NCI-H1436 (cell line): ENCODE results near the gene TMED1.

Experiments used
- DNase-seq: peaks from one replicate; lab custom pipeline; 2025; lab: John Stamatoyannopoulos, UW

Gene TMED1

DNA sequence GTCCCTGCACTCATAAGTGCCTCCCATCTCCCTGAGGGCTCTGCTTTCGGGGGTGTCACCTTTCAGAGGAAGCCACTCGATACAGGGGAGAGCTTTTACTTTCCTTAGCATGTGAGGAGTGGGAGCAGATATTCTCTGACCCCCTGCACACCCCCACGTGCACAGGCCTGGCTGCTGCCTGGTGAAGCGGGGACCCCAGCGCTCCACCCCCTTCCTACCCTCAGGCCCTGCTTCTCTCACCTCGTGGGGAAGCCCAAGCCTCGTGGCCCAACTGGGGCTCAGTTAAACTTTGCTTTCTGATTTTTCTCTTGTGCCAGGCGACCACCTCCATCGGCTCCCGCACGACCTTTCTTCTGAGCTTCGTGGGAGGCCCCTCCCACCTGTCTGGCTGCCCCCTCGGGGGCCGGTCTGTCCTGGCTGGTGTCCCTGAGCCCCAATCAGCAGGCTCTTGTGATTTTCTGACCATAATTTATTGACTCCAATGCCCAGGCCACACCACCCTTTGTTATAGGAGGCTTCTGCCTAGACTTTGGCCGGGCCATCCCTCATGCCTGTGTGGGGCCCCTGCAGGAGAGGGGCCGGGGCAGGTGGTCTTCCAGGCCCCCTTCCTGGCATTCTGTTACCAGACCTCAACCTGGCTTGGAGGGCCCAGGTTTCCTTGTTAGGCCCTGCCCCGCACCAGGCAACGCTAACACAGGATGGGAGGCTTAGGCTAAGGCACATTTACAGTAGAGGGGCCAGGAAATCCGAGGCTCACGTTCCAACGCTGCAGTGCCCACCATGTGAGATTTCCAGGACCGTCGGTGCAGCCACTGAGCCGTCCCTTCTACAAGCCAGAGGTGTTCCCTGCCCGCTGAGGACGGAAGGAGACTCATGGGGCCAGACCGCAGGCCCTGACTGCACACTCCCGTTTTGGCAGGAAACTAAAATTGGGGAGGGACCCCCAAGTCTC is 3.7 kb downstream of the TMED1 start:
- DNase-seq, result no peak

DNA sequence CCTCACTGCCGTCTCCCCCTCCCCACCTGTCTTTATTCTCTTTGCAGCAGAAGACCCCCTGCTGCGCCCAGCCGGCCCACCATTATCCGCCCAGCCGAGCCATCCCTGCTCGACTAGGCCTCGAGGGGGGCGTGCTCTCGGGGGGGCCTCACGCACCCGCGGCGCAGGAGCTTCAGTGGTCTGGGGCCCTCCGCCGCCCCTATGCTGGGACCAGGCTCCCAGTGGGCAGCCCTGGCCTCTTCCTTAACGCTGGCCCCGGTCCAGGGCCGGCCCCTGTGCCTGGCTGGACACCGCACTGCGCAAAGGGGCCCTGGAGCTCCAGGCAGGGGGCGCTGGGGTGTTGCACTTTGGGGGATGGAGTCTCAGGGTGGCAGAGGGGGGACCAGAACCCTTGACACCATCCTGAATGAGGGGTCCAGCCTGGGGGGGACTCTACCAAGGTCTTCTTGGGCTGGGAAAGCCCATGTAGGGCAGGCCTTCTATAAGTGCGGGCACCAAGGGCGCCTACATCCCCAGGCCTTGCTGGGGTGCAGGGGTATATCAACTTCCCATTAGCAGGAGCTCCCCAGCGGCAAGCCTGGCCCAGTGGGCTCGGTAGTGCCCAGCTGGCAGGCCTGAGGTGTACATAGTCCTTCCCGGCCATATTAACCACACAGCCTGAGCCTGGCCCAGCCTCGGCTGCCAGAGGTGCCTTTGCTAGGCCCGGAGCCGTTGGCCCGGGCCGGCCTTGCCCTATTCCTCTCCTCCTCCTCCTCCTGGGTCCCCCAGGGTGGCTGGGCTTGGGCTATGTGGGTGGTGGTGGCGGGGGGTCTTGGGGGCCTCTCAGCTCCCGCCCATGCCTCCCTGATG is 4.9 kb downstream of the TMED1 start:
- no peak for DNase-seq

DNA sequence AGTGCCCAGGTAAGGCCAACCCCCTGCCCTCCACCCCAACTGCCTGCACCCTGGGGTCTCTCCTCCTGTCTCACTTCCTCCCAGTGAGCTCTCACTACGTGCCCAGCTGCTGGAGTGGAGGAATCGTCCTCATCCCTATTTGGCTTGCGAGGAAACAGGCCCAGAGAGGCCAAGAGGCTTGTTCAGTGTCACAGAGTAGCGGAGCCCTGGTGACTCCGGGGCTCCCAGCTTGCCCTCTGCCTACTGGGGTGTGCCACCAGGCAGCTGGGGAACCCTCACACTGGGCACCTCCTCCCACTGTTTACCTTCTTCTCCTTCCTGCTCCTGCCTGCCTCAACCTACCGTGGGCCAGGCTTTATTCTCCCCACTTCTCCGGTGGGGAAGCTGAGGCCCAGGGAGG is 5.6 kb downstream of the TMED1 start:
- DNase-seq, result no peak

DNA sequence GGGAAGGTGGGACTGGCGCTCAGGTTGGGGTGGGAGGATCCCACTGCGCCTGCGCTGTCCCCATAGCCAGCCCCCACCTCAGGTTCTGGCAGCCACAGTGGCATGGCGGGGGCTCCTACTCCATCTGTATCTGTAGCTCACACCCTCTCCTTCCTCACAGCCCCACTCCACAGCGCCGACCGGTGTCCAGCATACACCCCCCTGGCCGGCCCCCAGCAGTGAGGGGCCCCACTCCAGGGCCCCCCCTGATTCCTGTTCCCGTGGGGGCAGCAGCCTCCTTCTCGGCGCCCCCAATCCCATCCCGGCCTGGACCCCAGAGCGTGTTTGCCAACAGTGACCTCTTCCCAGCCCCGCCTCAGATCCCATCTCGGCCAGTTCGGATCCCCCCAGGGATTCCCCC is 6.0 kb downstream of the TMED1 start:
- no peak for DNase-seq

DNA sequence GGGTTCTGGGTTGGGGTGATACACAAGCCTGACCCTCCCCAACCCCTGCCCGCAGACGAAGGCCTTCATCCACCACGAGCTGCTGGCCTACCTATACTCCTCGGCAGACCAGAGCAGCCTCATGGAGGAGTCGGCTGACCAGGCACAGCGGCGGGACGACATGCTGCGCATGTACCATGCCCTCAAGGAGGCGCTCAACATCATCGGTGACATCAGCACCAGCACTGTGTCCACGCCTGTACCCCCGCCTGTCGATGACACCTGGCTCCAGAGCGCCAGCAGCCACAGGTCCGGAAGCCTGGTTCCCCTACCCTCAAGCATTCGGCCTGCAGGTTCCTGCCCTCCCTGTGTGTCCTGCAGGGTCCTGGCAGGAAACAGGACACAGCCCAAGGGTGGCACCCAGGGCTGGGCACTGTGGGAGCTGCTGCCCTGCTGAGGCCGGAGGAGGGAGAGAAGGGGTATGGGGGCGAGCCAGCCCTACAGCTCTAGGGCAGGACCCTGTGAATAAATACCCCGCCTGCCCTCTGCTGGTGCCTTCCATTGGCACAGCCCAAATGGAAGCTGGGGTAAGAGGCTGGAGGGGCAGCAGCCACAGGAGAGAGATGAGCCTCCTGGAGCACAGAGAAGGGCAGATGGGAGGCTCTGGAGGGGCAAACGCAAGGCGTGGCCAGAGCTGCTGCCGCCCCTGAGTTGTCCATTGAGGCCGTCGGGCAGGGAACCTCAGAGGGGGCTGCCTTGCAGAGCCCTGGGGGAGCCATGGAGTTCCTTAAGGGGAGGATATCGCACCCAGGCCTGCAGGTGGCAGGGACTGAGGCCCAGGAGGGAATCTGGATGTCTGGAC is 6.8 kb downstream of the TMED1 start:
- DNase-seq, result no peak

DNA sequence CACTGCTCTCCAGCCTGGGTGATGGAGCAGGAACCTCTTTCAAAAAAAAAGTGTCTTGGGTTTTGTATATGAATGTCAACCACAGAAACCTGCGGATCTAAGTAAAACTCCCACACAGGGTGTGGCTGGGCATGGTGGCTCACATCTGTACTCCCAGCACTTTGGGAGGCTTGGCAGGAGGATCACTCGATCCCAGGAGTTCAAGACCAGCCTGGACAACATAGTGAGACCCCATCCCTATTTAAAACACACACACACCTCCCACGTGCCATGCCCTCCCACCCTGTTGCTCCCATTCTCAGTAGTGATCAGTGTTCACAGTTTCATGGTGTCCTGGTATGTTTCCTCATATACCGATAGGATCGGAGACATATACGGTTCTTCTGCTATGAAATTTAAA is 9.2 kb downstream of the TMED1 start:
- DNase-seq, result no peak

DNA sequence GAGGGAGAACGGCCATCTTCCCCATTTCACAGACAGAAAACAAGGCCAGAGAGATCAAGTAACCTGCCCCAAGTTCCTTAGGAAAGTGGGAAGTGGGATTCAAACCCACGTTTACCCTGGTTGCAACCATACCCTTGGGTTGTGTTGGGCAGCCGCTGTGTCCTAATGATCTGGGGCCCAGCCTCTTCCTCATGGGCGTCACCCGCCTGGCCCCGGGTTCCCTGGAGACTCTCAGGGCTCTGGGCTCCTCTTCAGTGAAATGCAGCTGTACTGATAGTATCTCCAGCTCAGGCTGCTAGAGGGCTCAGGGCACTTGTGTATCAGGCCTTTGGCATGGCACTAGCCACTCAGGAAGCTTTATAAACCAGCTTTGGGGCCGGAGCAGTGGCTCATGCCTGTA is 9.8 kb downstream of the TMED1 start:
- no peak for DNase-seq

DNA sequence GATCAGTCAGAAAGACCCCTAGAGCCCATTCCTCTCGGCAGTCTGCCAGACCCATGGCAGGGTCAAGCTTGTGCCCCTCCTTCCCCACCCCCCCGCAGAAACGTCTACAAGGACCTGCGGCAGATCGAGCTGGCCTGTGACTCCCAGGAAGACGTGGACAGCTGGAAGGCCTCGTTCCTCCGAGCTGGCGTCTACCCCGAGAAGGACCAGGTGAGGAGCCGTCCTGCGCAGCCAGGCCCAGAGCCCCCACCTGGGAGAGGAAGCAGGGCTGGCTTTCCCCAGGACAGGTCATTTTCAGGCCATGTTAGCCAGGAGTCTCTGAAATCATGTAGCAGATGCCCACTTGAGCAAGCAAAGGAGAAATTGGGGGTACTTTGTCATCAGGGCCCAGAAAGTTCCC is 12.3 kb downstream of the TMED1 start:
- DNase-seq, result no peak

DNA sequence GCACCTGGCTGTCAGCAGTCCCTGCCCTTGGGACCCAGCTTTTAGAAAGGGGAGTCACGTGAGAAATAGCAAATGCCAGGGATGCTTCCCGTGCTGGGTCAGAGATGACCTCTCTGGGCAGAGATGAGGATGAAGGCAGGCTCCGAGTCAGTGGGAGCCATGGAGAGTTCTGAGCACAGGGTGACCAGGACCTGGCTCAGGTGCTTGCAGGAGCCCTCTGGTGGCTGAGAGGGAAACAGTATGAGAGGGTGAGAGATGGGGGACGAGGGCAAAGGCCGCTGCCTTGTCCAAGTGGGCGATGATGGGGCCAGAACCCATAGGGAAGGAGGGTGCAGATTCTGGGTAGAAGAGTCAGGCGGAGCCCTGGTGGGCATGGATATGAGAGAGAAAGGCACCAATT is 15.8 kb downstream of the TMED1 start:
- DNase-seq, result no peak

DNA sequence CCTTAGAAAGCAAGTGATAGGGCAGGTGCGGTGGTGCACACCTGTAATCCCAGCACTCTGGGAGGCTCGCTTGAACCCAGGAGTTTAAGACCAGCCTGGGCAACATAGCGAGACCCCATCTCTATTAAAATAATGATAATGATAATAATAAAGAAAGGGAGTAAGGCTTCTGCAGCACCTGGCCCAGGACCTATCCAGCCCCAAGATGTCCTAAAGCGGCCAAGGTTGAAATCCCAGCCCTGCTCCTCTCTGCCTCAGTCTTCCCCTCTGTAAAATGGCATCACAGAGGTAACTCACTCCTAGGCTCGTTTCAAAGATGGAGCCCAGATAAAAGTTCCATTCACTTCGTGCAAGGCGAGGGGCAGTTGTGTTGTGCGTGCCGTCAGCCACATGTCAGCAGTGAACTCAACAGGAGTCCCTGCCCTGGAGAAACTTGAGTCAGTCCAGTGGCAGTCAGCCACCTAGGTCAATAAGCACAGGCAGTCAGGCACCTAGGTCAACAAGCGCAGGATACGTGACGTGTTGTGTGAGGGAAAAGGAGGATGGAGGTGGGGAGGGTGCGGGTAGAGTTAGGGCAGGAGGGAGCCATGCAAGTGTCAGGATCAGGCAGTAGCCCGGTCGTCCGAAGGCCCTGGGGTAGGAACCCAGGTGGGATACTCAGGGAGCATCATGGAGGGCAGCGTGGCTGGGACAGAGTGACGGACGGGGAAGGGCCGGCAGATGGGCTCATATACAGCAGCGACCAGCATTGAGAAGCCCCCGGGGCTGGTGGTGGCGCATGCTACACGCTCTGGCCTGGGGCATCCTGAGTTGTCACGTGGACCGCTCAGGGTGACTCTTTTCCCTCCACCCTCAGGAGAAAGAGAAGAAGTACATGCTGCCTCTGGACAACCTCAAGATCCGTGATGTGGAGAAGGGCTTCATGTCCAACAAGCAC is 16.6 kb downstream of the TMED1 start:
- no peak for DNase-seq

DNA sequence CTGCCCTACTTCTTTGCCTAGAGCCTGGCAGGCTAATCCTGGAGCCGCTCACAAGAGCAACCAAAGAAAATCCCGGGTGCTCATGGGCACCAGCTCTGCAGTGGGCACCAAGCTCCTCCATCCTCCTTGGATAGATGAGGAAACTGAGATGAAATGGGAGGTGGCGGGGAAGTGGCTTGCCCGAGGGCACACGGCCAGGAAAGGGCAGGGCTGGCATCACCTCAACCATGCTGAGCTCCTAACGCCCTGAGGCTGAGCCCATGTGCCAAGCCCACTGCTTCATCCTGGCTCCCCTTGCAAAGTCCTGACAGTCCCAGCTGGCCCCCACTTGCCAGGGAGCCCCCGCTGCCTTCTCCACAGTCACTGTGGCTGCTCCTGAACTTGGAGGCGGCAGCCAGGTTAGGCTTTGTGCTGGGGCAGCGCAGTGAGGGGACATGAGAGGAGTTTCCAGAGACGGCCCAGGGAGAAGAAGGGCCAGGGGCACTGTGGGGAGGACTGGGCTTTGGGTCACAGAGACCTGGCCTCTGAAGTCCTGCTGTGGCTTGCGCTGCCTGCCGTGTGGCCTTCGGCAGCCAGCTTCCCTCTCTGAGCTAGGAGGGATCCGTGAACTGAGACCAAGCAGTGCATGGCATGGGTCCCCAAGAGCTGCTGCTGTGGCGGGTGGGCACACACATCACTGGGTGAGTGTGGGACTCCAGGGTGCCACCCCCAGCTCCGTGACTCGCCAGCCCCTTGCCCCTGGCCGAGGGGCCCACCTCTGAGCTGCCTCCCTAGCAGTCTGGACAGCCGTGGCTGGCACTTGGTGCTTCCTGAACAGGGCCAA is 17.5 kb downstream of the TMED1 start:
- no peak for DNase-seq

DNA sequence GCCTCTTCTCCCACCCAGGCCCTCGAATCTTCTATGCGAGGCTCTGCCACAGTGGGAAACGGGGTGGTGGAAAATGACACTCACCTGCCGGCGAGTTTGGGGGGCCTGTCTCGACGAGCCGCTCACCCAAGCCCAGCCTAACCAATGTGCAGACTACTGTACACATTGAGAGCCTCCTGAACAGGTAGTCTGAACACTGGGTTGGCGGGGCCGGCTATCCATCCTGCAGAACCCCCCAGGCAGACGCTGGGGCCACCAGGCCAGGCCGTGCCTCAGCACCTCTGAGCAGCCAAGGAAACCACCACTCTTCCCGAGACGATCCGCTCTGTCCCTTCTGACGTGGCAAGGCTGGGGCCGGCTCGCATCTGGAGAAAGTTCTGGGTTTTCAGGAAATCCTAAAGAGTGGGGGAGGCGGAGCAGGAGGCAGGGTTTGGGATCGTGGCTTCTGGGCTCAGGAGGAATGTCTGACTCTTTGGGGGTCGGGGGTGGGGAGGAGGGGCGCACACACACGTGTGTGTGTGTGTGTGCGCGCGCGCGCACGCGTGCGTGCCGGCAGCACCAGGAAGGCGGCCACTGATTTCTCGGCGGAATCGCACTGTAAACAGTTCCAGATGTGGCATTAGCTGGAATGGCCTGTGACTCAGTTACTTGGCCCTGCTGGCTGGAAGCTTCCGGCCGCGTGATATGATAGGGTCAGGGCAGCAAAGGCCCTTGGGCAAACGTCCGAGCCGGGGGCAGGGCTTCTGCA is 18.5 kb downstream of the TMED1 start:
- no peak for DNase-seq

DNA sequence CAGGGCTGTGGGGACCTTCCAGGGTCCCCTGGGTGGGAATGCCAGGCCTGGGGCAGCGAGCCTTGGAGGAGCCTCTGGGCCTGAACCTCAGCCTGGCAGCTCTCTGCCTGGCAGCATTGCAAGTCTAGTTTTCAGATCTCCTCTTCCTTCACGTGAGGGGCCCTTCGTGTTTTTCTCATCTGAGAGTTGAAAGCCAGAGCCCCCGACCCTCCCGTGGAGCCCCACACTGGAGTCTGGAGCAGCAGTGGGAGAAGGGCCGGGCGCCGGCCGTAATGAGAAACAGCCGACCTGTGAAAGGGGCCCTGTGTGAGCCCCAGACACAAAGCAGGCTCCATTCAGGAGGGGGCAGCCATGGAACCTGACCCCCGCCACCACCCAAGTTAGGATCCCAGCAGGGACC is 19.3 kb downstream of the TMED1 start:
- DNase-seq, result no peak

DNA sequence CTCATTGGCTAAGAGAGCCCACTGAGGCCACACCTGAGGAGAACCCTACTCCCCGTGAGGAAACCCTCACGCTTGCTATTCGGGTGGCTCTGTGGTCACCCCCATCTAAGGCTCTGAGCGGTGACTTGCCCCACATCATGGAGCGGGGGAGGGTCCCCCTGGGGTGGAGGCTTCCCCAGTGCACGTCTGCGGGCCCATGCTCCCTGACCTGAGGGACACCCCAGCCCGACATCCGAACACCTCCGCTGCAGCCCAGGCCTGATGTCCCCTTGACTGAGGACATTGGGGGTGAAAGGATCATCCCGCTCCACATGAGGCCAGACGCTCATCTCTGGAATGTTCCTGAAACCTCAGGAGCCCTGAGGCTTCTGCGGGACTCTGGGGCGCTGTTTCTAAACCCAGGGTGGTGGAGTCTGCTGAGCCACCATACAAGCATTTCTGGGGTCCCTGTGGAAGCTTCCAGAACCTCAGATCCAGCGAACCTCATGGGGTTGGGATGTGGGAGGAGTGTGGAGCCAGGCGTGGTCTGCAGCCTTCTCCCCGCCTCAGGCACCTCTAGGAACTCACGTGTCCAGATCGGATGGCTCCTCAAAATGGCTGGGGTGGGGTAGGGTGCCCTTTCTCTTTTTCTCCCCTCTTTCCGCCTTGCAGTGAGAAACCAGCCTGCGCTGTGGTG is 19.9 kb downstream of the TMED1 start:
- DNase-seq, result no peak

DNA sequence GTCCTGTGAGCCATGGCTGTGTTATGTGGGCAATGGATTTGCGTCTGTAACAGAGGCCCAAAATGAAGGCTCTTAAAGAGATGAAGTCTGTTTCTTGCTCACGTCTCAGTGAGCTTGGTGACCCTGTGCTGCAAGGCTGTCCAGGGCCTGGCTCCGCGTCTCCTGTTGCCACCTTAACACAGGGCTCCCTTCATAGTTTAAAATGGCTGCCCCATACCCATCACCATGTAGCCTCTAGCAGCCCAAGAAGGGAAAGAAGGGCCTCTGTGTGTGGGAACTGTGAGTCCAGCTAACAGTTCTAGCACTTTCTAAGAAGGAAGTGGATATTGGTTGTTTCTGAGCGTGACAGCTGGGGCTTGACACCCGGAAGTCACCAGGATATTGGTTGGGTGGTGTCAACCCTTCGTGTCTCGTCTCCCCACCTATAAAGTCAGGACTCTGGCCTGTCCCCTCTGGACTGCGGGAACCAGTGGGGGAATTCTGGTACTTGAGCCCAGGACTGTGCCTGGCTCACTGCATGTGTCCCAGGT is 20.9 kb downstream of the TMED1 start:
- no peak for DNase-seq

DNA sequence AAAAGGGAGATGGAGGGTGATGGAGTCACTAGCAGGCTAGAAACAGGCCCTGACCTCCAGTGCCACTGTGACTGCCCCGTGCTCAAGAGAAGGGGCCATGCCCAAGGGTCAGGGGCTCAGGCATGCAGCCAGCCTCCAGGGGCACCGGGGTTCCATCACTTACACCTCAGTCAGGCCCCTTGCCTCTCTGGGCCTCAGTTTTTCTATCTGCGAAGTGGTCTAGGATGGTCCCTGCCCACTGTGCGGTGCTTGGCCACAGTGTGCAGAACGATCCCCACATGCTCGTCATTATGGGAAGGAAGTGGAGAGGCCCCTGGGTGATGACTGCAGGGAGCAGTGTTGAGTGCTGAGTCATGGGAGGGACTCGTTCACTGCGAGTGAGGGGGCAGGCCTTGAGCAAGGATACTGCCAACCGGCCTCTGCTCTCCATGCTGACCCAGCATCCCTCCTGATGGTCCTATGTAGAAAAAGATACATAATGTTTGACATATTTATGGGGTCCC is 23.1 kb downstream of the TMED1 start:
- no peak for DNase-seq

DNA sequence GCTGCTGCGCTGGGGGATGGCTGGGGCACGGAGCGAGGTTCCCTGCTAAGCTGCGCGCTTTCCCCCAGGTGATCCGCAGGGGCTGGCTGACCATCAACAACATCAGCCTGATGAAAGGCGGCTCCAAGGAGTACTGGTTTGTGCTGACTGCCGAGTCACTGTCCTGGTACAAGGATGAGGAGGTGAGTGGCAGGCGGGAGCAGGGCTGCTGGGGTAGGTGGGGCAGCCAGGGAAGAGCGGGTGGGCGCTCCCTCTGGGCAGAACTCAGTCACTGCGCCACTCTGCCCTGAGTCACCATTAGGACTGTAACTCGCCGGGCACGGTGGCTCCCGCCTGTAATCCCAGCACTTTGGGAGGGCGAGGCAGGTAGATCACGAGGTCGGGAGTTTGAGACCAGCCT is 23.8 kb downstream of the TMED1 start:
- no peak for DNase-seq

DNA sequence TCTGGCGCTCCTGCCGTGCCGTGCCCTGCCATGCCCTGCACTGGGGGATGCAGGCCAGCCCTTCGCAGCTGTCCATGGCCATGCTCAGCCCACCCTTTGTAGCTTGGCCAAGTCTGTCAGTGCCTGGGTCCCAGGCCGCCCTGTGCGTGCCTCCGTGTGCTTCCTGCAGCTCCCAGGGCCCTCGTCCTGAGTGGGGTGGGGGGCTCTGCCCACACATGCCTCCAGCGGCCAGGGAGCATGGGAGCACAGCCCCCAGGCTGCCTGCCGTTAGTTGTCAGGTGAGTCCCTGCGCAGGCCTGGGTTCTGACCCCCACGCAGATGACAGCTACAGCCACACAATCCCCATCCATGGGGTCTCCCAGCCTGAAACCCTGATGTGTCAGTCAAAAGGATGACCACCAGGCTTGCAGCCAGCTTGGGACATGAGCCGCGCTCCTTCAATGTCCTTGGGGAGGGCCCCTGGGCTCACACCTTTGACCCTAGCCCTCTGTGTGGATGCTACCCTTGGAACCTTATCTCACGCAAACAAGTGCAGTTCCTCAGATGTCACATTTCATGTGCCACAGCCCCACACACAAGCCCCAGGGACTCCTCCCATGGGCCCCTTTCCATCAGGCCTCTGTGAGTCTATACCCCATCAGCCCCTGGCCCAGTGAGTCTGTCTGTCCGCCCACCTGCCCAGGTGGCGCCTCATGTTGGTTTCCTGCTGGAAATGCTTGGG is 24.5 kb downstream of the TMED1 start:
- no peak for DNase-seq
